ENCODE measurements around the gene MTHFD1L.

The MTHFD1L gene

GRCh38 chr6:151107897-151108427, 242.5 kb downstream of the MTHFD1L start:
- Histone ChIP-seq H3K4me3 (ENCODE audit: low read length, poor library complexity, severe bottlenecking) (no peak overlapping the region), H3K27me3 (ENCODE audit: insufficient read depth, low read length, poor library complexity, severe bottlenecking) (no peaks in the 10 kb centered on the region), H3K36me3 (ENCODE audit: insufficient read depth, low read length) (no peaks in the 10 kb centered on the region; the same call in 1 of the 2 replicates), H3K9ac (ENCODE audit: low read depth, low read length, poor library complexity, severe bottlenecking) (no peak overlapping the region), H3K4me2 (ENCODE audit: low read depth, low read length, poor library complexity, severe bottlenecking) (no peak overlapping the region), H3K79me2 (ENCODE audit: insufficient read depth, low read length) (no peaks in the 10 kb centered on the region), H3F3A (ENCODE audit: low read depth) (no peaks in the 10 kb centered on the region), H3K9me2 (replicated peaks; ENCODE audit: low read depth, low read length) (no peaks in the 10 kb centered on the region), H2AFZ (ENCODE audit: low read length) (no peak overlapping the region), H4K20me1 (ENCODE audit: insufficient read depth, low read length, poor library complexity, severe bottlenecking) (no peaks in the 10 kb centered on the region), H3K4me1 (ENCODE audit: insufficient read depth, low read length, poor library complexity, severe bottlenecking) (peaks cover 4% of the 10 kb centered on the region), H3K9me3 (ENCODE audit: insufficient read depth, low read depth, low read length) (no peaks in the 10 kb centered on the region)
- no peak for TF ChIP-seq CTCF (conservative IDR thresholded peaks at IDR 0.05; ENCODE audit: low read length)
- no peak for TF ChIP-seq EZH2phosphoT487 (IDR thresholded peaks at IDR 0.05; ENCODE audit: borderline replicate concordance)

DNA sequence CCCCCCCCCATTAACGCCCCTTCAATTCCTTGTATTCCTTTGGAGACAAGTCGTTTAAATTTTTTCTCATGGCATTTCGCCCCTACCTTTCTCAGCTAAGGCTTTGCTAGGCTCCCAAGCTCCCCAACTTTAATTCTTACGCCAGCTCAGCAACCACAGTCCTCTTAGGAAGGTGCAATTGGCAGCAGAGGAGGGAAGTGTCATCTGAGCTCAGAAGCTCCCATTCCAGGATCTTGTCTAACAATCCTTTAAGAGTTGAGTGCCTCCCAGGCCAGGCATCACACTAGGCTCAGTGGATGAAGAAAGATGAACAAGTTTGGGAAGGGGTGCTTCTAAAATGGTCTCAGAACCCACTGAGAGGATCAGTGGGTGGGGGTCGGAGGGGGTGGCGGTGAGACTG, 243.0 kb downstream of the MTHFD1L start:
- no peak overlapping the region for H3K4me3 ChIP-seq (ENCODE audit: low read length, poor library complexity, severe bottlenecking)
- no peaks in the 10 kb centered on the region; the same call in 1 of the 2 replicates for H3K36me3 ChIP-seq (ENCODE audit: insufficient read depth, low read length)
- peaks cover 4% of the 10 kb centered on the region for H3K4me1 ChIP-seq (ENCODE audit: insufficient read depth, low read length, poor library complexity, severe bottlenecking)
- TF ChIP-seq CTCF (conservative IDR thresholded peaks at IDR 0.05; ENCODE audit: low read length) (no peak), EZH2phosphoT487 (IDR thresholded peaks at IDR 0.05; ENCODE audit: borderline replicate concordance) (no peak)
- H3K4me2 ChIP-seq (ENCODE audit: low read depth, low read length, poor library complexity, severe bottlenecking): no peak overlapping the region
- H3K9me3 ChIP-seq (ENCODE audit: insufficient read depth, low read depth, low read length): no peaks in the 10 kb centered on the region
- H3K9me2 ChIP-seq (replicated peaks; ENCODE audit: low read depth, low read length): no peaks in the 10 kb centered on the region
- no peaks in the 10 kb centered on the region for H4K20me1 ChIP-seq (ENCODE audit: insufficient read depth, low read length, poor library complexity, severe bottlenecking)
- H3F3A ChIP-seq (ENCODE audit: low read depth): no peaks in the 10 kb centered on the region
- H3K79me2 ChIP-seq (ENCODE audit: insufficient read depth, low read length): no peaks in the 10 kb centered on the region
- H2AFZ ChIP-seq (ENCODE audit: low read length): no peak overlapping the region
- no peaks in the 10 kb centered on the region for H3K27me3 ChIP-seq (ENCODE audit: insufficient read depth, low read length, poor library complexity, severe bottlenecking)
- H3K9ac ChIP-seq (ENCODE audit: low read depth, low read length, poor library complexity, severe bottlenecking): no peak overlapping the region

- H3K36me3 ChIP-seq (ENCODE audit: insufficient read depth, low read length): no peaks in the 10 kb centered on the region
- no peaks in the 10 kb centered on the region for H3K9me3 ChIP-seq (ENCODE audit: insufficient read depth, low read depth, low read length)
- H3K9me2 ChIP-seq (replicated peaks; ENCODE audit: low read depth, low read length): no peaks in the 10 kb centered on the region
- no peak overlapping the region for H3K4me3 ChIP-seq (ENCODE audit: low read length, poor library complexity, severe bottlenecking)
- no peaks in the 10 kb centered on the region for H4K20me1 ChIP-seq (ENCODE audit: insufficient read depth, low read length, poor library complexity, severe bottlenecking)
- TF ChIP-seq EZH2phosphoT487 (IDR thresholded peaks at IDR 0.05; ENCODE audit: borderline replicate concordance) (no peak), CTCF (conservative IDR thresholded peaks at IDR 0.05; ENCODE audit: low read length) (no peak)
- peaks cover 4% of the 10 kb centered on the region for H3K4me1 ChIP-seq (ENCODE audit: insufficient read depth, low read length, poor library complexity, severe bottlenecking)
- no peak overlapping the region for H3K9ac ChIP-seq (ENCODE audit: low read depth, low read length, poor library complexity, severe bottlenecking)
- H3K4me2 ChIP-seq (ENCODE audit: low read depth, low read length, poor library complexity, severe bottlenecking): no peak overlapping the region
- no peaks in the 10 kb centered on the region for H3K27me3 ChIP-seq (ENCODE audit: insufficient read depth, low read length, poor library complexity, severe bottlenecking)
- H3F3A ChIP-seq (ENCODE audit: low read depth): no peaks in the 10 kb centered on the region
- no peaks in the 10 kb centered on the region for H3K79me2 ChIP-seq (ENCODE audit: insufficient read depth, low read length)
- no peak overlapping the region for H2AFZ ChIP-seq (ENCODE audit: low read length)
Observed at GRCh38 chr6:151109361-151109760, 243.9 kb downstream of the MTHFD1L start.
